ENCODE results near the gene LIFR. TPM values are rescaled to one million over a fixed set of nuclear protein-coding genes. Genes with fewer than 3 reads are reported as not detected.
A peak's percentile ranks its signal among the peaks of the same experiment; 100 is the strongest.

Gene LIFR
- total and polyA plus RNA-seq, 2 of the 4 experiments (the other 2 are of a cell fraction), result 1.9 to 10.4 TPM

- H3K27me3 ChIP-seq (ENCODE audit: control insufficient read depth, insufficient read depth, low read length), result no peaks in the 10 kb centered on the region
- no peak overlapping the region for H3K56ac ChIP-seq (ENCODE audit: extremely low read depth, insufficient read depth, low read length)
- no peak overlapping the region for H3K27ac ChIP-seq (ENCODE audit: insufficient read depth, low read length)
- no peak overlapping the region for H4K8ac ChIP-seq (ENCODE audit: low read depth in 2 of 2, low read length in 2 of 2)
- H2BK15ac ChIP-seq (ENCODE audit: low read depth, low read length), result no peak overlapping the region
- H2BK120ac ChIP-seq (ENCODE audit: low read depth, low read length), result no peak overlapping the region
- H3K23ac ChIP-seq (ENCODE audit: low read depth, low read length), result no peak overlapping the region
- in situ Hi-C loops (cut with MboI; ENCODE audit: low sequenced_read_pairs) (no loop called here), dilution Hi-C loops (cut with HindIII; ENCODE audit: low sequenced_read_pairs, unreplicated experiment) (no loop called here), intact Hi-C loops (cut with micrococcal nuclease) (no loop called here)
- peak; percentile 47 for TF ChIP-seq CTCF (conservative IDR thresholded peaks at IDR 0.05; ENCODE audit: low read depth, low read length)
- peak; percentile 41 for TF ChIP-seq SMC3 (IDR thresholded peaks at IDR 0.05; ENCODE audit: low read depth, low read length)
- TF ChIP-seq ELK1 (IDR thresholded peaks at IDR 0.05; ENCODE audit: borderline replicate concordance, low read depth, low read length), result no peak
- no peak for TF ChIP-seq BHLHE40 (IDR thresholded peaks at IDR 0.05; ENCODE audit: low read depth, low read length)
- TF ChIP-seq CEBPB (IDR thresholded peaks at IDR 0.05; ENCODE audit: low read depth, low read length), result no peak
- TF ChIP-seq RCOR1 (IDR thresholded peaks at IDR 0.05; ENCODE audit: insufficient replicate concordance, low read length), result no peak
- no peak for TF ChIP-seq USF2 (IDR thresholded peaks at IDR 0.05; ENCODE audit: low read depth, low read length)
- TF ChIP-seq POLR2A (IDR thresholded peaks at IDR 0.05; ENCODE audit: low read depth, low read length), result no peak
- peak; percentile 54 for TF ChIP-seq RAD21 (IDR thresholded peaks at IDR 0.05; ENCODE audit: low read length)
- H3K4ac ChIP-seq (ENCODE audit: low read depth, low read length), result no peak overlapping the region
- no CpG with 5 or more reads among the region's 2 CpGs for WGBS, 2 experiments (ENCODE audit: extremely low coverage in 2 of 2, insufficient read length in 1 of 2)
- no peak overlapping the region for H3K4me3 ChIP-seq (ENCODE audit: insufficient read depth, low read depth, low read length)
- DNase-seq (peak; percentile 47), ATAC-seq (ENCODE audit: low read depth) (peak; percentile 54)
- H3K14ac ChIP-seq (replicated peaks; ENCODE audit: low read depth, low read length), result no peak overlapping the region
- no peak overlapping the region for H2AK9ac ChIP-seq (replicated peaks; ENCODE audit: low read depth, low read length, poor library complexity)
- no peak overlapping the region for H3K18ac ChIP-seq (ENCODE audit: low read depth, low read length)
- no peak overlapping the region for H2BK5ac ChIP-seq (ENCODE audit: low read depth, low read length, poor library complexity, severe bottlenecking)
- no peak overlapping the region for H2AK5ac ChIP-seq (ENCODE audit: low read depth, low read length)
- H4K20me1 ChIP-seq (ENCODE audit: insufficient read depth, low read length), result no peaks in the 10 kb centered on the region
- no peak overlapping the region for H2BK20ac ChIP-seq (ENCODE audit: low read depth, low read length)
- no peaks in the 10 kb centered on the region for H3K9me3 ChIP-seq (ENCODE audit: control insufficient read depth, insufficient read depth, low read length)
- H3K4me1 ChIP-seq (ENCODE audit: control insufficient read depth, insufficient read depth, low read length), result no peaks in the 10 kb centered on the region
- POLR2A ChIA-PET (ENCODE audit: unreplicated experiment), result no interaction called here
- H4K5ac ChIP-seq (ENCODE audit: low read depth, low read length), result no peak overlapping the region
- no TSS peak for BruUV-seq (replicated peaks)
- H3K9me1 ChIP-seq (ENCODE audit: insufficient read depth, low read length), result peaks cover 2% of the 10 kb centered on the region; the same call in 1 of the 2 replicates
- peaks cover 6% of the 10 kb centered on the region for H3K36me3 ChIP-seq (ENCODE audit: control insufficient read depth, insufficient read depth, low read length)
- no peak overlapping the region for H3K9ac ChIP-seq (ENCODE audit: low read depth, low read length)
- CTCF ChIA-PET, result interaction anchor here (0.7 to 1.0 kb wide), 2 partner anchors 35 to 74 kb away, joined by 3 to 7 read pairs; no protein-coding TSS in a partner anchor
- no peak overlapping the region for H4K91ac ChIP-seq (ENCODE audit: insufficient read depth, low read depth, low read length)
- no peaks in the 10 kb centered on the region for H3K79me1 ChIP-seq (ENCODE audit: low read depth in 1 of 2, low read length in 2 of 2)
- no peak overlapping the region for H2AFZ ChIP-seq (replicated peaks; ENCODE audit: low read length, poor library complexity)
- H3K4me2 ChIP-seq (ENCODE audit: low read depth, low read length), result no peak overlapping the region
These were observed 40.8 kb downstream of the LIFR start for GRCh38 chr5:38515646-38516045.
